Fibroblast of lung (primary cell): ENCODE results near the gene GNA12. TPM values are rescaled to one million over a fixed set of nuclear protein-coding genes. Genes with fewer than 3 reads are reported as not detected.

Source experiments
- DNase-seq, 2 donors: peaks; one replicate each; pipeline versions ENCODE4 v3.0.0 to v3.0.0-alpha.2; 2010; ENCODE audit warnings: low read depth in 2 of 2
- H2AFZ ChIP-seq: 2 replicates; pipeline ENCODE4 v1.5.1; 2012; ENCODE audit warnings: low read length, control low read depth, inconsistent platforms
- H3K27ac ChIP-seq: 2 replicates; pipeline ENCODE4 v1.5.1; 2011; ENCODE audit warnings: low read length, control low read depth; ENCODE audit not compliant: insufficient read depth
- H3K27me3 ChIP-seq: 2 replicates; pipeline ENCODE4 v1.5.1; 2011; ENCODE audit warnings: mild to moderate bottlenecking, low read length; ENCODE audit not compliant: control insufficient read depth, insufficient read depth
- H3K36me3 ChIP-seq: 2 replicates; pipeline ENCODE4 v1.5.1; 2011; ENCODE audit warnings: low read length; ENCODE audit not compliant: control insufficient read depth, insufficient read depth
- H3K4me1 ChIP-seq: 2 replicates; pipeline ENCODE4 v1.5.1; 2011; ENCODE audit warnings: low read length; ENCODE audit not compliant: control insufficient read depth, insufficient read depth; ENCODE audit errors: extremely low read depth
- H3K4me2 ChIP-seq: 2 replicates; pipeline ENCODE4 v1.5.1; 2011; ENCODE audit warnings: low read length, control low read depth; ENCODE audit not compliant: insufficient read depth; ENCODE audit errors: extremely low read depth
- H3K4me3 ChIP-seq, 4 experiments: fragments of 200-600 bp in 1 of 4; sonication (generic) in 1 of 4; replicated peaks in 1 of 4; 2 replicates each; pipeline ENCODE4 v1.5.1; 2011 to 2016; ENCODE audit warnings: low read length in 4 of 4, low read depth in 3 of 4, mild to moderate bottlenecking in 3 of 4, control low read depth in 2 of 4, inconsistent platforms in 1 of 4, mixed read lengths in 1 of 4; ENCODE audit not compliant: insufficient read depth in 1 of 4; ENCODE audit errors: control extremely low read depth in 1 of 4
- H3K79me2 ChIP-seq: 2 replicates; pipeline ENCODE4 v1.5.1; 2012; ENCODE audit warnings: mild to moderate bottlenecking, low read length, inconsistent platforms; ENCODE audit not compliant: control insufficient read depth, insufficient read depth
- H3K9ac ChIP-seq: 2 replicates; pipeline ENCODE4 v1.5.1; 2011; ENCODE audit warnings: mild to moderate bottlenecking, low read length, control low read depth; ENCODE audit not compliant: insufficient read depth
- H3K9me3 ChIP-seq: 2 replicates; pipeline ENCODE4 v1.5.1; 2012; ENCODE audit warnings: low read depth, low read length; ENCODE audit not compliant: control insufficient read depth, insufficient read depth
- H4K20me1 ChIP-seq: 2 replicates; pipeline ENCODE4 v1.5.1; 2011; ENCODE audit warnings: low read length; ENCODE audit not compliant: control insufficient read depth, insufficient read depth; ENCODE audit errors: extremely low read depth
- CTCF ChIP-seq, 2 donors: IDR thresholded peaks in 1 of 2; conservative IDR thresholded peaks in 1 of 2; 1 replicate in 1 of 2; 2 replicates in 1 of 2; pipeline ENCODE4 v1.5.1; 2011 to 2012; ENCODE audit warnings: low read length in 2 of 2, control low read depth in 1 of 2, inconsistent platforms in 1 of 2, low read depth in 1 of 2, mild to moderate bottlenecking in 1 of 2
- EZH2 ChIP-seq: IDR thresholded peaks from 2 replicates; pipeline ENCODE4 v1.5.1; 2012; ENCODE audit warnings: low read length, control low read depth, mild to moderate bottlenecking; ENCODE audit errors: missing control alignments
- polyA plus RNA-seq, 2 donors: library from polyadenylated mRNA; depleted of rRNA in 1 of 2; stranded (reverse) in 1 of 2; unstranded in 1 of 2; fragments of >200 nt; gene quantifications; 2 replicates each; pipeline ENCODE4 v1.2.1, GENCODE V29; 2011 to 2012; ENCODE audit warnings: missing spikeins in 1 of 2
- total RNA-seq: library from RNA; depleted of rRNA; stranded (reverse); fragments of >200 nt; gene quantifications from 2 replicates; pipeline ENCODE4 v1.2.1, GENCODE V29; 2014

The GNA12 gene
- total and polyA plus RNA-seq, 2 donors (not counting 1 experiment from before 2014, with no cell fraction given): 36.2 to 137 TPM

DNA sequence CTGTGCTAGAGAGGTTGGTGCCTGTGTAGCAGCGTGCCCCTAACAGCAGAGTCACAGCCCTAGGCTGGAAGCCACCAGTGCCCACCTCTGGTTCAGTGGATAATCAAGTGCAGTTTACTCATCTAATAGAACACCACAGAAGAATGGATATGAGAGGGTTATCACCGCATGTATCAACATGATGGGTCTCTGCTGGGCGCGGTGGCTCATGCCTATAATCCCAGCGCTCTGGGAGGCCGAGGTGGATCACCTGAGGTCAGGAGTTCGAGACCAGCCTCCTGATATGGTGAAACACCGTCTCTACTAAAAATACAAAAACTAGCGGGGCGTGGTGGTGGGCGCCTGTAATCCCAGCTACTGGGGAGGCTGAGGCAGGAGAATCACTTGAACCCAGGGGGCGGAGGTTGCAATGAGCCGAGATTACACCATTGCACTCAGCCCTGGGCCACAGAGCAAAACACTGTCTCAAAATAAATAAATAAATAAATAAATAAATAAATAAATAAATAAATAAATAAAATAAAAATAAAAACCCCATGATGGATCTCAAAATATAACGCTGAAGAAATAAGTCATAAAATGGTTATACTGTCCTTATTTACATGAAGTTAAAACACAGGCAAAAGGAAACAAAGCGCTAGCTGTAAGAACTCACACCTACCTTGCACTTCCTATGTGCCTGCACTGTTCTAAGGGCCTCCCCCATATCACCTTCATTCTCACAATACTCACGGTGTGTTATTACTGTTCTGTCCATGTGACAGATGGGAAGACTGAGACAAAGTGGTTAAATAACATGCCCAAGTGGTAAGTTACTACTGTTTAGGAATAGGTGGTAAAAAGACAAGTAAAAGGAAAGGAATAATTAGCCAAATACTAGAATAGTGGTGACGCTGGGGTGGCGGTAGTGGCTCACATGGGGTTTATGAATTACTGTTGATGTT lies 85.2 kb downstream of the GNA12 start:
- Histone ChIP-seq H3K4me1 (peaks cover 58% of the 10 kb centered on the region), H4K20me1 (no peaks in the 10 kb centered on the region), H3K9me3 (no peaks in the 10 kb centered on the region), H3K4me2 (peak overlapping the region; percentile 82), H3K79me2 (peaks cover 52% of the 10 kb centered on the region), H2AFZ (no peak overlapping the region), H3K27me3 (no peaks in the 10 kb centered on the region), H3K9ac (peak overlapping the region; percentile 36), H3K4me3 (peak overlapping the region; percentile 8 to 42 (median 21)), H3K27ac (peak overlapping the region; percentile 96), H3K36me3 (no peaks in the 10 kb centered on the region)
- TF ChIP-seq EZH2 (no peak), CTCF (conservative IDR thresholded peaks at IDR 0.05 in 1 of 2, IDR thresholded peaks at IDR 0.05 in 1 of 2; ENCODE audit: low read depth in 1 of 2, low read length in 2 of 2) (no peak)
- no peak for DNase-seq

DNA sequence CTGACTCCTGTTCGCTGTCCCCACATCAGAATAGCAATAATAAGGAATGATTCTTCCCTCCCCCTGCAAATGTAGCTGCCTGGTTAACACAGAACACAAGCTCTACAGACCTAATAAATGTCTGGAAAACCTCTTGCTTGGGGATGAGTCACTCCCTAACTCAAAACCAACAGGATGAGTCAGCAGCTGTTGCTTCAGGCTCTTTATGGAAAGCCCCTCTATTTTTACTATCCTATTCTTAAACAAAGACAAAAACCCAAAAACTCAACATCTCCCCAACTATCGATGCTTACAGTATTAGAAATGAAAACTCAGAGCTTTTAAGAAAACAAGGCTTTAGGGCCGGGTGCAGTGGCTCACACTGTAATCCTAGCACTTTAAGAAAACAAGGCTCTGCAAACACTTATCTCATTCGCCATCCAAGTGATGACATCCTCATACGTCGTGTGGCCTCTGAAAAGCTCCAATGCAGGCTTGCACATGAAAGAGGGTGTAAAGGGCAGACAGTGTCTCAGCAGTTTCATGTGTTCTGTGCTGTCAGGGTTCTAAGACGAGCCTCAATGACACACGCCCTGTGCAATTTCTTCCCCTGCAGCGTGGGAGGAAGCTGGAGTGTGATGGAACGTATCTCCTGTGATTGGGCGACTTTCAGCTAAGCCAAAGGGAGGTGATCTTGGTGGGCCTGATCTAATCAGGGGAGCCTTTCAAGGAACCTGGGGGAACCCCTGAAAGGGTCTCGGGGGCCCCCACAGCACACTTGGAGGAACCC lies 86.0 kb downstream of the GNA12 start:
- peak overlapping the region; percentile 82 for H3K4me2 ChIP-seq
- peaks cover 52% of the 10 kb centered on the region for H3K79me2 ChIP-seq

More for the DNA sequence above, 86.0 kb downstream of the GNA12 start:
- Histone ChIP-seq H3K9ac (peak overlapping the region; percentile 36), H4K20me1 (no peaks in the 10 kb centered on the region), H2AFZ (no peak overlapping the region), H3K27me3 (no peaks in the 10 kb centered on the region), H3K4me3 (peak overlapping the region; percentile 8 to 42 (median 21)), H3K9me3 (no peaks in the 10 kb centered on the region), H3K4me1 (peaks cover 51% of the 10 kb centered on the region), H3K36me3 (no peaks in the 10 kb centered on the region), H3K27ac (peak overlapping the region; percentile 96)
- peak; percentile 99 for DNase-seq
- TF ChIP-seq CTCF (conservative IDR thresholded peaks at IDR 0.05 in 1 of 2, IDR thresholded peaks at IDR 0.05 in 1 of 2; ENCODE audit: low read depth in 1 of 2, low read length in 2 of 2) (no peak), EZH2 (no peak)
